ENCODE results near the gene VPS36. TPM values are rescaled to one million over a fixed set of nuclear protein-coding genes. Genes with fewer than 3 reads are reported as not detected.

VPS36 gene
- total RNA-seq, 1 experiment from 2014 or later: 34.8 TPM

GRCh38 chr13:52399046-52399445 is 51.4 kb downstream of the VPS36 start:
- Histone ChIP-seq H3K9ac (ENCODE audit: low read length) (no peak overlapping the region), H4K20me1 (ENCODE audit: insufficient read depth) (no peaks in the 10 kb centered on the region), H3K27me3 (ENCODE audit: insufficient read depth, low read length) (no peaks in the 10 kb centered on the region), H3K36me3 (ENCODE audit: control insufficient read depth in 1 of 2, insufficient read depth in 2 of 2, low read length in 2 of 2) (no peaks in the 10 kb centered on the region), H3K4me1 (ENCODE audit: control insufficient read depth in 1 of 2, insufficient read depth in 2 of 2, low read length in 2 of 2) (no peaks in the 10 kb centered on the region), H3K79me2 (ENCODE audit: insufficient read depth, low read length) (no peaks in the 10 kb centered on the region), H2AFZ (ENCODE audit: low read depth, low read length, poor library complexity, severe bottlenecking) (no peak overlapping the region), H3K9me2 (ENCODE audit: insufficient read depth) (no peaks in the 10 kb centered on the region), H3K4me3 (replicated peaks in 1 of 2; ENCODE audit: low read depth in 1 of 2, low read length in 2 of 2) (no peak overlapping the region), H3K27ac (ENCODE audit: low read depth, low read length) (no peak overlapping the region), H3K4me2 (ENCODE audit: low read length) (no peak overlapping the region), H3K9me3 (ENCODE audit: control insufficient read depth in 1 of 2, insufficient read depth in 1 of 2, low read depth in 1 of 2, low read length in 2 of 2) (no peaks in the 10 kb centered on the region)
- intact Hi-C loops (cut with micrococcal nuclease): no loop called here
- ChIA-PET RAD21 (ENCODE audit: low non-redundant PET in 1 of 2, low total read pairs in 2 of 2, uncharacterized antibody in 2 of 2, unreplicated experiment in 2 of 2) (no interaction called here), POLR2A (no interaction called here), CTCF (no interaction called here)
- ATAC-seq: no peak
- no peak for TF ChIP-seq FOSL1 (IDR thresholded peaks at IDR 0.05; ENCODE audit: low read depth)
- no peak for TF ChIP-seq ZNF274 (IDR thresholded peaks at IDR 0.05; ENCODE audit: low read depth, low read length)
- no peak for TF ChIP-seq RAD21 (IDR thresholded peaks at IDR 0.05; ENCODE audit: low read depth)
- TF ChIP-seq YY1 (IDR thresholded peaks at IDR 0.05; ENCODE audit: extremely low read depth, insufficient replicate concordance, low read depth, low read length): no peak
- DNase-seq (ENCODE audit: low read depth, low spot score): no peak
- no TSS peak for BruUV-seq (replicated peaks)

- Histone ChIP-seq H3K27me3 (ENCODE audit: insufficient read depth, low read length) (no peaks in the 10 kb centered on the region), H3K9me3 (ENCODE audit: control insufficient read depth in 1 of 2, insufficient read depth in 1 of 2, low read depth in 1 of 2, low read length in 2 of 2) (no peaks in the 10 kb centered on the region), H3K4me1 (ENCODE audit: control insufficient read depth in 1 of 2, insufficient read depth in 2 of 2, low read length in 2 of 2) (no peaks in the 10 kb centered on the region), H3K27ac (ENCODE audit: low read depth, low read length) (no peak overlapping the region), H3K79me2 (ENCODE audit: insufficient read depth, low read length) (no peaks in the 10 kb centered on the region), H3K4me3 (replicated peaks in 1 of 2; ENCODE audit: low read depth in 1 of 2, low read length in 2 of 2) (no peak overlapping the region), H2AFZ (ENCODE audit: low read depth, low read length, poor library complexity, severe bottlenecking) (no peak overlapping the region), H3K9me2 (ENCODE audit: insufficient read depth) (no peaks in the 10 kb centered on the region), H3K9ac (ENCODE audit: low read length) (no peak overlapping the region), H3K4me2 (ENCODE audit: low read length) (no peak overlapping the region), H3K36me3 (ENCODE audit: control insufficient read depth in 1 of 2, insufficient read depth in 2 of 2, low read length in 2 of 2) (no peaks in the 10 kb centered on the region), H4K20me1 (ENCODE audit: insufficient read depth) (no peaks in the 10 kb centered on the region)
- TF ChIP-seq MAX (IDR thresholded peaks at IDR 0.05): no peak
- no peak for TF ChIP-seq EZH2 (IDR thresholded peaks at IDR 0.05)
- TF ChIP-seq YY1 (IDR thresholded peaks at IDR 0.05; ENCODE audit: extremely low read depth, insufficient replicate concordance, low read depth, low read length): no peak
- TF ChIP-seq ELF1 (IDR thresholded peaks at IDR 0.05; ENCODE audit: borderline replicate concordance, low read depth): no peak
- intact Hi-C loops (cut with micrococcal nuclease): no loop called here
- RAD21 ChIA-PET (ENCODE audit: low non-redundant PET in 1 of 2, low total read pairs in 2 of 2, uncharacterized antibody in 2 of 2, unreplicated experiment in 2 of 2): no interaction called here
- no TSS peak for BruUV-seq (replicated peaks)
- ATAC-seq (no peak), DNase-seq (ENCODE audit: low read depth, low spot score) (no peak)
- POLR2A ChIA-PET: no interaction called here
- CTCF ChIA-PET: no interaction called here
Measured at GRCh38 chr13:52395704-52396103, 54.7 kb downstream of the VPS36 start.

Measured in HCT116 (cell line).